Memory B cell (primary cell): ENCODE results near the gene USP10.

Experiments used
- ATAC-seq: fragments of 150-1000 bp; cut with Tn5 transposase; 2 replicates; pipeline ENCODE4 v1.10.0; 2021; ENCODE audit warnings: low read depth, mild to moderate bottlenecking, moderate library complexity
- DNase-seq, 2 donors: peaks; one replicate each; pipeline ENCODE4 v3.0.0; 2022; ENCODE audit warnings: low spot score in 2 of 2
- H3K27ac Mint-ChIP-seq: one replicate; pipeline ENCODE4 v1.8.0; 2022; ENCODE audit warnings: mild to moderate bottlenecking, moderate library complexity, mixed read lengths
- H3K27me3 Mint-ChIP-seq: one replicate; pipeline ENCODE4 v1.8.0; 2022; ENCODE audit warnings: mixed read lengths
- H3K36me3 Mint-ChIP-seq: one replicate; pipeline ENCODE4 v1.8.0; 2022; ENCODE audit warnings: mild to moderate bottlenecking, mixed read lengths
- H3K4me1 Mint-ChIP-seq: one replicate; pipeline ENCODE4 v1.8.0; 2022; ENCODE audit warnings: mixed read lengths
- H3K4me3 Mint-ChIP-seq: one replicate; pipeline ENCODE4 v1.8.0; 2022; ENCODE audit warnings: mild to moderate bottlenecking, moderate library complexity, mixed read lengths
- H3K9me3 Mint-ChIP-seq: one replicate; pipeline ENCODE4 v1.8.0; 2022; ENCODE audit warnings: mixed read lengths

Gene USP10

DNA sequence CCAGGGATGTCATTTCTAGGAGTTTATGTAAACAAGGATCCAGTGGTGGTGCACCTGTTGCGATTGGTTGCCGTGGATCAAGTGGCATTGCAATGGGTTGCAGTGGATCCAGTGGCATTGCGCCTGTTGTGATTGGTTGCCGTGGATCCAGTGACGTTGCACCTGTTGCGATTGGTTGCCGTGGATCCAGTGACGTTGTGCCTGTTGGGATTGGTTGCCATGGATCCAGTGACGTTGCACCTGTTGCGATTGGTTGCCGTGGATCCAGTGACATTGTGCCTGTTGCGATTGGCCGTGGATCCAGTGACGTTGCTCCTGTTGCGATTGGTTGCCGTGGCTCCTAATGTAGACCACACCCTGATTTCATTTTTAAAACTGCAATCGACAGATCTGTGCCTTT lies 63.8 kb downstream of the USP10 start:
- Mint-ChIP-seq H3K27ac (no peak overlapping the region), H3K4me3 (no peak overlapping the region), H3K4me1 (peaks cover 7% of the 10 kb centered on the region), H3K27me3 (no peaks in the 10 kb centered on the region), H3K9me3 (no peaks in the 10 kb centered on the region), H3K36me3 (peaks cover 42% of the 10 kb centered on the region)
- ATAC-seq: no peak
- no peak for DNase-seq

DNA sequence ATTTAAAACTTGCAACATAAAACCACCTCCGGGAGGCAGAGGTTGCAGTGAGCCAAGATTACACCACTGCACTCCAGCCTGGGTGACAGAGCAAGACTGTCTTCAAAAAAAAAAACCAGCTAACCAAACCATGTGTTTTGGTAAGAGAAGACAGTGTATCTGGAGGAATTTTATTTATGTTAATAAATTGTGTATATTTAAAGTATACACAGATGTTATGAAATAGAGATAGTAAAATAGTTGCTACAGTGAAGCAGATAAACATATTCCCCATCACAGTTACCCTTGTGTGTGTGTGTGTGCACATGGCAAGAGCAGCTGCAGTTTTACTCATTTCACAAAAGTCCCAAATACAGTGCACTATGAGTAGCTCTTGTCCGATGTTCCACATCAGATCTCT lies 65.2 kb downstream of the USP10 start:
- ATAC-seq (no peak), DNase-seq (no peak)
- Mint-ChIP-seq H3K36me3 (peaks cover 54% of the 10 kb centered on the region), H3K9me3 (no peaks in the 10 kb centered on the region), H3K4me3 (no peak overlapping the region), H3K27ac (no peak overlapping the region), H3K4me1 (peaks cover 3% of the 10 kb centered on the region), H3K27me3 (no peaks in the 10 kb centered on the region)

DNA sequence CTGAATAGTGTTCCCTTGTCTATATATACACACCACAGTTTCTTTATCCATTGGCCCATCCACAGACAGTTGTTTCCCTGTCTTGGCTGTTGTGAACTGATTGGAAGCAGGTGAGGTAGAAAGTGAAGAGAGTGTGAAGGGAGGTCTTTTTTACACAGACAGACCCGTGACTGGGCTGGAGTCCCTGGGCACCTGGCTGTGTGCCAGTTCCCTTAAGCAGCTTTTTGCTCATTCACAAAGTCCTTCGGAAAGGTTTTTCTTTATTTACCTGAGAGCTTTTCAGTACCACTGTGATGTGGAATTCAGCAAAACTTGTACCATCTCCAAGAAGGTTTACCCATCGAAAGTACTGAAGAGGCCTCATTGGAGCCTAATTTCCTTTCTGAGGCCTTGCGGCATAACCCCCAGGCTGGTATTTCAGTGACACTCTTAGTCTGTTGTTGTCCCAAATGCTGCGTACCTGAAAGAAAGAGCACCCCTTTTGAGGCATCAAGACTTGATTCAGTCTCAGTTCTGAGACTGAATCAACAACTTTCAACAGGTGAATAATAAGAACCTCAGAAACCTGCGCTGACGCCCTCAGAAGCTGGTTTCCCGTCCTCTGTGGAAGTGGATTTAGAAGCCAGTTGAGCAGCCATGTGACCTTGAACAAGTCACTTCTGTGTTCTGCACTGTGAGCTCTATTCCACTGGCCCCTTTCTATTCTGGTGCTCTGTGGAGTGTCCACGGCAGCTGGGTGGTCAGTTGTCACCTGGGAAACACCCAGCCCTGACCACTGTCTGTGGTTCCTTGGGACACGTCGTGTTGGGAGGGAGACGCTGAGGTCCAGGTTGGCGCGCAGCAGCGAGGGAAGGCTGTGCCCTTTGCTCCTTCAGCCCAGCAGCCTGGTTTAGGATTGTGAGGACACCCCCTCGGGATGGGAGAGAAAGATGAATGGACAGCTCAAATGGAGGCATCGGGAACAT lies 66.1 kb downstream of the USP10 start:
- no peaks in the 10 kb centered on the region for H3K27me3 Mint-ChIP-seq
- H3K9me3 Mint-ChIP-seq: no peaks in the 10 kb centered on the region
- no peak overlapping the region for H3K27ac Mint-ChIP-seq
- peaks cover 3% of the 10 kb centered on the region for H3K4me1 Mint-ChIP-seq
- ATAC-seq (no peak), DNase-seq (no peak)
- peaks cover 50% of the 10 kb centered on the region for H3K36me3 Mint-ChIP-seq
- no peak overlapping the region for H3K4me3 Mint-ChIP-seq

DNA sequence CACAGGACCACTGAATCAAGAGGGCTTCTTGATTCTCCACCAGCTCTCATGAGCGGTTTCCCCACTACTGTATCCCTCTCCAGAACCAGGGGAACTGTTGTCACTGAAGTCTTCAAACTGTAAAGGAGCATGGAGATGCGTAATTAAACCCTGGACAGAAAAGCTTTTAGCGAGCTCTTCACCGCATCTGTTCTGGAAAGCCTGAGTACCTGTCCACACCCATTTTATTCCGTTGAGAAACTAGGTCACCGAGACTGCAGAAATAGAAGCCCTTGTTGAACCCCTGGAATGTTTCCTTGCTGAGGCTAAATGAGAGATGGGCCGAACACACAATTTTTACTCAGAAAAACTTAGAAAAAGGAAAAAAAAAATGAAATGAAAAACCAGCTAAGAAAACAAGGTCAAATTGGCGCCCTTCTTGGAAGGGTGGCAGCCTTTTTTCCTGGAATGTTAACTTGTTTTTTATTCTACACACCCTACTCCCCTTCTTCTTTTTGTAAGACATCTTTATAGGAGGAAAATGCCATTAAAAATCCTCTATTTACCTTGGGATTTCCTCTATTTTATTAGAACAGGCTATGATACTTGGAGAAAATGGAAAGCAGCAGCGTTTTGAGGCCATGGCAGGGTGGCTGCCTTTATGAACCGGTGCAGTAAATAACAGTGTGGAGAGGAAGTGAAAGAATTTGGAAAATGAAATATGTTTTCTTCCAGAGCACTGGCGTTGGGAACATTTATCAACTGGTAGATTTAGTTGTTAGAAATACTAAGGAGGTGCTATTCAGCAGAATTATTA lies 67.4 kb downstream of the USP10 start:
- Mint-ChIP-seq H3K27me3 (no peaks in the 10 kb centered on the region), H3K27ac (no peak overlapping the region), H3K9me3 (no peaks in the 10 kb centered on the region), H3K4me3 (no peak overlapping the region), H3K36me3 (peaks cover 46% of the 10 kb centered on the region), H3K4me1 (no peaks in the 10 kb centered on the region)
- ATAC-seq: no peak
- no peak for DNase-seq

DNA sequence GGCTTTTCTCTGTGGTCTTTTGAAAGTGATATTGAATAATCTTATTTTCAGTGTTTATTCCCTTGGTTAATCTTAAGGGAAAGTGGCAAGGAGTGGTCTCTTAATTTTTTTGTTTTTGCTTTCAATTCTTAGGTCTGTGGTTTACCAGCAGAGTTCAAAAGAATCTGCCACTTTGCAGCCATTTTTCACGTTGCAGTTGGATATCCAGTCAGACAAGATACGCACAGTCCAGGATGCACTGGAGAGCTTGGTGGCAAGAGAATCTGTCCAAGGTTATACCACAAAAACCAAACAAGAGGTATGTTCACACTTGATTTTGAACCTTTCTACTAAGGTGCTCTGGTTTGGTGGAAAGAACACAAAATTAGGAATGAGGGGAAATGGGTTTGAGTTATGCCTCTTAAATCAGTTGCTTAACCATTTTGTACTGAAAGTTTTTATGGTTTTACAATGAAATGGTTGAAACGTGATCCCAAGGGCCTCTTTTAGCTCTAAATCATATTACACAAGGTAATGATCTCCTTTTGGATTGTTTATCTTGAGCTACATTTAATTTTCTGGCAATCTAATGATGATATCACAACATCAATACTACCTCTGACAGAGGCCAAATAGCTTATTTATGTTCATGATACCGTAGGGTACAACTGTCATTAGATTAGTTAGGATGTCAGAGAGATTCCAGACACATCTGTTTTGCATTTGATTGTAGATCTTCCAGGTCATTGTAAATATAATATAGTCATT lies 68.4 kb downstream of the USP10 start:
- Mint-ChIP-seq H3K36me3 (peaks cover 47% of the 10 kb centered on the region), H3K27me3 (no peaks in the 10 kb centered on the region), H3K9me3 (no peaks in the 10 kb centered on the region), H3K4me1 (no peaks in the 10 kb centered on the region), H3K4me3 (no peak overlapping the region), H3K27ac (no peak overlapping the region)
- no peak for DNase-seq
- ATAC-seq: no peak

DNA sequence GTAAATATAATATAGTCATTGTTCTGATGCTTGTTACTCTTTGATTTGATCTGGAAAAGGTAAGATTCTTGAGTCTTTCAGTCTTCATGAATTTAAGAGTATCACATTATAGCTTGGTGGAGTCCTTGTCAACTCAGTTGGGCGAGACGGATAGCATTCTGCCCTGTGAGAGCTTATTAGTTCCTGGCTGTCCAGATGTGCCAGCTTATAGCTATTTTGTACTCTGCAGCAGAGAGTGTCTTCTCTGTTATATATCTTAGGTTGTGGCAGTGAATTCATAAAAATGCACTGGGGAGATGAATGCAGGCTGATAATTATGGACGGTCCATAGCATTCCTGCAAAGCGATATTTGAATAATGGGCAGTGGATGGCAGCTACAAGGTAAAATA lies 69.0 kb downstream of the USP10 start:
- DNase-seq: no peak
- Mint-ChIP-seq H3K4me1 (no peaks in the 10 kb centered on the region), H3K9me3 (no peaks in the 10 kb centered on the region), H3K36me3 (peaks cover 51% of the 10 kb centered on the region), H3K27ac (no peak overlapping the region), H3K27me3 (no peaks in the 10 kb centered on the region), H3K4me3 (no peak overlapping the region)
- no peak for ATAC-seq

DNA sequence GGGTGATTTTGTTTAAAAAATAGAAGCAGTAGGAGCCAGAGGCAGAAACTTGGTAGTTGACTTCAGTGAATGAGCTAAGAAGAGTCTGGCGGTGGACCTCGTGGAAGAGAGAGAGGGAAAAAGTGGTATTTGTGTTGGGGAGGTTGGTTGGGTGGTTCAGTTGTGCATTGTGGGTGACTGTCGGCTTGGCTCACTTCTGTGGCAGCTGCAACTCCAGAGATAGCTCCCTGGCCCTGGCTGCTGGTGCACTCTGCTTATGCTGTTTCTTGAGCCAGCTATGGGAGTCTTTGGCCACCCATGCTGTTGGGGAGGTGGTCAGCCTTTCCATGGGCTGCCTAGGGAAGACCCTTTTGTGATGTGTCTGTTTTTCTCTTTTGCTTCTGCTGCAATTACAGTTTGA lies 69.6 kb downstream of the USP10 start:
- no peaks in the 10 kb centered on the region for H3K4me1 Mint-ChIP-seq
- ATAC-seq (no peak), DNase-seq (no peak)
- no peaks in the 10 kb centered on the region for H3K9me3 Mint-ChIP-seq
- H3K27ac Mint-ChIP-seq: peak overlapping the region; percentile 4
- H3K4me3 Mint-ChIP-seq: no peak overlapping the region
- H3K36me3 Mint-ChIP-seq: peaks cover 46% of the 10 kb centered on the region
- no peaks in the 10 kb centered on the region for H3K27me3 Mint-ChIP-seq

DNA sequence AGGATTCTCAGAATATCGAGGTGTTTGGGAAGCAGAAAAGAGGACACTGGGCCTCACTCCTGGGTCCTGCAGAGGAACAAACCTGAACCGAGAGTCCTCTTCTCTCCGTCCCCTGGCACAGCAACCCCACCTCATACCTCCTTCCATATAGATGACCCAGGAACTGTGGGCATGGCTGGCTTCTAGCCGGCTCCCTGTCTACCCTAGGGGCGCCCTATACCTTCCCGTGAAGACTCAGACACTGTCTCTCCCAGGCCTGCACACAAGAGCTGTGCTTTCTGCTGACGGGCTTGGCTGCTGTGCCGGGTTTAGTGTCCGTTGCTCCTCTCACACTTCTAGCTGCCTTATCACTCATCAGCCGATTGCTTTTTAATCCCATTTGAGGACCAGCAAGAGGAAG lies 73.5 kb downstream of the USP10 start:
- DNase-seq: no peak
- Mint-ChIP-seq H3K27ac (no peak overlapping the region), H3K9me3 (no peaks in the 10 kb centered on the region), H3K27me3 (no peaks in the 10 kb centered on the region), H3K4me3 (no peak overlapping the region), H3K36me3 (peaks cover 38% of the 10 kb centered on the region), H3K4me1 (no peaks in the 10 kb centered on the region)
- no peak for ATAC-seq

DNA sequence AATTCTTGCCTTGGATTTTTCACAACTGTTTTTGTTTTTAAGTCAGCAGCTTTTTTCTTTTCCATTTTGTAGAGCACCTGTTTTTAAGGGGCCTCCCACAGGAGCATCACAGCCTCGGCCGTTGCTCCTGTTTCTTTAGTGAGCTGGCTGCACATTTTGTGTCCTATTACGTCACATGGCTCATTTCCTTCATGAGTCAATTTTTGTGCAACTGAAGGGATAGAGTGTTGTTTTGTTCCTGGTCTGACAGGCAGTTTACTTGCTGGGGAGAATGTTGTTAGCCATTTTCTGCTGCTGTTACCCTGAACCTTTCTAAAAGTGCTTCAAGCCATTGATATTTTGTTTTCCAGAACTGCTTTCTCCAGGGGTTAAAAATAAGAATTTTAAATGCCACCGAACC lies 75.0 kb downstream of the USP10 start:
- Mint-ChIP-seq H3K27me3 (no peaks in the 10 kb centered on the region), H3K36me3 (peaks cover 35% of the 10 kb centered on the region), H3K4me3 (no peak overlapping the region), H3K27ac (no peak overlapping the region), H3K4me1 (no peaks in the 10 kb centered on the region), H3K9me3 (no peaks in the 10 kb centered on the region)
- no peak for ATAC-seq
- DNase-seq: no peak

DNA sequence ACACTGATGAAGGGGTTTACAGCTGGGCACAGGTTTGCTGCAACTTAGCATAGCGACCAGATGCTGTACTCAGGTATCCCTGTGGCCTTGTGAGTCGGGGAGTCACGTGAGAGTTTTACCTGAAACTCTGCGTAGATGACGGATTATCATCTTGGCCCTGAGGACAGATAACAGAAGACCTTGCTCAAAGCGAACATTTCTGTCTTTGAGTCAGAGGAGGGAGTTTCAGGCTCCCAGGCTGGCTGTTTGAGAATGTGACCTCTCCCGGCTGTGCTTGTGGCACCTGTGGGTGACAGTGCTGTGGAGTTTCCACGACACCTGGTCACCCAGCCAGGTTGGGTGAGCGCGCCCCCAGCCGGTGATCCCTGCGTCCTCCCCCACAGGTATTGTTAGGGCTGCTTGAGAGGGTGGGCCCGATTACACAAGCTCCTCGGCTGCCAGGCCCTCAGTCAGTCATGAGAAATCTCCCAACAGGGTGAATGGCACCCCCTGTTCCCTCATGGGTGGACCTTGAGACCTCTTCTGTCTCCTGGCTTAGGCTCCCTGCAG lies 75.5 kb downstream of the USP10 start:
- Mint-ChIP-seq H3K4me1 (no peaks in the 10 kb centered on the region), H3K4me3 (no peak overlapping the region), H3K36me3 (peaks cover 40% of the 10 kb centered on the region), H3K9me3 (no peaks in the 10 kb centered on the region), H3K27me3 (no peaks in the 10 kb centered on the region), H3K27ac (peak overlapping the region; percentile 42)
- DNase-seq: no peak
- ATAC-seq: no peak

DNA sequence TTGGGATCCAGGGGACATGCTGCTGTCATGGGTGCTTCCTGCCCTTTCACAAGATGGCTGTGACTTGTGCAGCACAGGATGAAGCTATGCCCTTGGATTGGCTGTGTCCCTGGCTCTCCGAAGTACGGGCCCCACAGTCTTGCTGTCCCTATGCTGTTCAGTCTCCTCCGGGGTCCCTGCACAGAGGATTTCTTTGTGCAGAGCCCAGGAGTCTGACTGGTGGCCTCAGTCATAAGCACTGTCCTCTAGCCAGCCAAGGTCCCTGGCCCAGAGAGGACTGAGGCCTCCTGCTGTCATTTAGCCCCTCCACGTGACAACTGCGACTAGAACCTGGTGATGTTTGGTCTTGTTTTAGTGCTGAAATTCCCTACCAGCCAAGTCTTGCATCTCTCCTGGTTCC lies 77.6 kb downstream of the USP10 start:
- Mint-ChIP-seq H3K27me3 (no peaks in the 10 kb centered on the region), H3K4me3 (no peak overlapping the region), H3K9me3 (no peaks in the 10 kb centered on the region), H3K36me3 (peaks cover 38% of the 10 kb centered on the region), H3K27ac (no peak overlapping the region), H3K4me1 (no peaks in the 10 kb centered on the region)
- no peak for DNase-seq
- no peak for ATAC-seq

DNA sequence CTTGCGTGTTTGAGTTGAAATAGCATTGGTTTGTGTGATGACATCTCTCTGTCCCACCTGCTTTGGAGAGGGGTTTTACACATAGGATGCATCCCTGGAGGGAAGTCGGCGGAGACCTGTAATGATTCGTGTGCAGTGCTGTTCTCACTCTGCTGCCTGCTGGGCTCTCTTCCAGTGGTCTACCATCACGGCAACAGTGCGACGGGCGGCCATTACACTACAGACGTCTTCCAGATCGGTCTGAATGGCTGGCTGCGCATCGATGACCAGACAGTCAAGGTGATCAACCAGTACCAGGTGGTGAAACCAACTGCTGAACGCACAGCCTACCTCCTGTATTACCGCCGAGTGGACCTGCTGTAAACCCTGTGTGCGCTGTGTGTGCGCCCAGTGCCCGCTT lies 78.9 kb downstream of the USP10 start:
- Mint-ChIP-seq H3K27ac (no peak overlapping the region), H3K9me3 (no peaks in the 10 kb centered on the region), H3K4me3 (no peak overlapping the region), H3K4me1 (no peaks in the 10 kb centered on the region), H3K36me3 (peaks cover 32% of the 10 kb centered on the region), H3K27me3 (no peaks in the 10 kb centered on the region)
- no peak for DNase-seq
- ATAC-seq: no peak

DNA sequence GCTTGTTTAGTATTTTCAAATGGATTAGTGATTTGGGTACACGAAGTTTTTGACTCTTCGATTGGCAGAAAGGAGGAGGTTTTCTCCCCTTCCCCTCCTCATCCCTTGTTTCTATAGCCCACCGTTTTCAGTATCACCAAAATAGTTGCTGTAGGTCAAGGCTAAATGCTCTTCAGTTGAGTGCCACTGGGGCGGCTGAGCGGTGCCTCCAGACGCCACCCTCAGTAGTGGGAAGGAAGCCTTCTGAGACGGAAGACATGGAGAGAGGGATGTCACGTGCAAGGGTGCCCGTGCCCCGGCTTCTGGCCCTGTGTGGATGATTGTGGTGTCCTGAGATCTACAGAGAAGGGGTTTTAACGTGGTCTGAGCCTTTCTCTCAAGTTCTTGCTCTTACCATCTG lies 80.3 kb downstream of the USP10 start:
- H3K27ac Mint-ChIP-seq: no peak overlapping the region
- H3K4me3 Mint-ChIP-seq: no peak overlapping the region
- H3K4me1 Mint-ChIP-seq: no peaks in the 10 kb centered on the region
- H3K9me3 Mint-ChIP-seq: no peaks in the 10 kb centered on the region
- no peaks in the 10 kb centered on the region for H3K27me3 Mint-ChIP-seq
- H3K36me3 Mint-ChIP-seq: peaks cover 28% of the 10 kb centered on the region
- DNase-seq (no peak), ATAC-seq (no peak)
